CD4-positive, alpha-beta memory T cell (primary cell): Measurements from ENCODE around the gene PGGHG. TPM values are rescaled to one million over a fixed set of nuclear protein-coding genes. Genes with fewer than 3 reads are reported as not detected.
A peak's percentile ranks its signal among the peaks of the same experiment; 100 is the strongest.
"Not testable (repeated sequence)": the region's sequence is repeated elsewhere in the genome, so short reads cannot be mapped to it uniquely, and the experiment has no call there.

Source experiments
- CTCF ChIA-PET: fragments of 350-600 bp; sonication (Branson Sonifier 250); formaldehyde crosslinking; loops from one replicate; lab custom pipeline; 2021; ENCODE audit warnings: inconsistent platforms; ENCODE audit not compliant: partially characterized antibody; lab: Charles Lee
- POLR2A ChIA-PET: fragments of 350-600 bp; sonication (Branson Sonifier 250); formaldehyde crosslinking; loops from one replicate; lab custom pipeline; 2021; ENCODE audit not compliant: partially characterized antibody; lab: Charles Lee
- DNase-seq, 5 donors: peaks; one replicate each; pipeline versions ENCODE4 v3.0.0 to v3.0.0-alpha.2; 2020 to 2022; ENCODE audit warnings: mixed read lengths in 1 of 5
- H3K27ac ChIP-seq: one replicate; pipeline ENCODE4 v1.7.0; 2013; ENCODE audit warnings: low read depth, low read length
- H3K27me3 ChIP-seq: 2 replicates; pipeline ENCODE4 v1.7.0; 2013; ENCODE audit warnings: mild to moderate bottlenecking, low read length, moderate library complexity; ENCODE audit not compliant: insufficient read depth
- H3K36me3 ChIP-seq: 2 replicates; pipeline ENCODE4 v1.7.0; 2013; ENCODE audit warnings: mild to moderate bottlenecking, low read length, moderate library complexity; ENCODE audit not compliant: insufficient read depth
- H3K4me1 ChIP-seq: 2 replicates; pipeline ENCODE4 v1.7.0; 2013; ENCODE audit warnings: mild to moderate bottlenecking, low read length, moderate library complexity; ENCODE audit not compliant: insufficient read depth
- H3K4me3 ChIP-seq, 2 donors: one replicate each; pipeline ENCODE4 v1.7.0; 2013; ENCODE audit warnings: low read length in 2 of 2, mild to moderate bottlenecking in 1 of 2
- H3K9me3 ChIP-seq, 2 donors: one replicate each; pipeline ENCODE4 v1.7.0; 2013; ENCODE audit warnings: low read length in 2 of 2, control low read depth in 1 of 2; ENCODE audit not compliant: control insufficient read depth in 1 of 2
- H3K27ac Mint-ChIP-seq, 7 donors: one replicate each; pipeline ENCODE4 v1.8.0; 2020 to 2021; ENCODE audit warnings: mixed read lengths in 7 of 7, mild to moderate bottlenecking in 6 of 7, inconsistent platforms in 3 of 7, moderate library complexity in 3 of 7
- H3K27me3 Mint-ChIP-seq, 2 donors: one replicate each; pipeline ENCODE4 v1.8.0; 2020 to 2021; ENCODE audit warnings: mixed read lengths in 2 of 2
- H3K36me3 Mint-ChIP-seq, 2 donors: one replicate each; pipeline ENCODE4 v1.8.0; 2020 to 2021; ENCODE audit warnings: mixed read lengths in 2 of 2, inconsistent platforms in 1 of 2, mild to moderate bottlenecking in 1 of 2
- H3K4me1 Mint-ChIP-seq, 4 donors: one replicate each; pipeline ENCODE4 v1.8.0; 2020 to 2021; ENCODE audit warnings: mixed read lengths in 4 of 4, mild to moderate bottlenecking in 1 of 4
- H3K4me3 Mint-ChIP-seq, 8 donors: one replicate each; pipeline ENCODE4 v1.8.0; 2020 to 2021; ENCODE audit warnings: mixed read lengths in 8 of 8, mild to moderate bottlenecking in 7 of 8, moderate library complexity in 6 of 8, inconsistent platforms in 3 of 8
- H3K9me3 Mint-ChIP-seq, 8 donors: one replicate each; pipeline ENCODE4 v1.8.0; 2020 to 2021; ENCODE audit warnings: mixed read lengths in 8 of 8, mild to moderate bottlenecking in 5 of 8, inconsistent platforms in 3 of 8, moderate library complexity in 1 of 8
- intact Hi-C: fragments of 100-400 bp; cut with micrococcal nuclease; formaldehyde crosslinking; loops from one replicate; pipeline ENCODE4 v1.15.1; 2023
- polyA plus RNA-seq, 2 donors: library from polyadenylated mRNA; unstranded; fragments of 300-500 nt; fragmentation: Illumina TruSeq; gene quantifications; one replicate each; pipeline ENCODE4 v1.2.3, GENCODE V29; 2021
- total RNA-seq, 2 experiments: library from RNA; stranded (reverse); gene quantifications; one replicate each; pipeline ENCODE4 v1.2.3, GENCODE V29; 2021

The PGGHG gene
- total and polyA plus RNA-seq, 4 experiments from 2014 or later, result 3.0 to 304 (median 155) TPM

DNA sequence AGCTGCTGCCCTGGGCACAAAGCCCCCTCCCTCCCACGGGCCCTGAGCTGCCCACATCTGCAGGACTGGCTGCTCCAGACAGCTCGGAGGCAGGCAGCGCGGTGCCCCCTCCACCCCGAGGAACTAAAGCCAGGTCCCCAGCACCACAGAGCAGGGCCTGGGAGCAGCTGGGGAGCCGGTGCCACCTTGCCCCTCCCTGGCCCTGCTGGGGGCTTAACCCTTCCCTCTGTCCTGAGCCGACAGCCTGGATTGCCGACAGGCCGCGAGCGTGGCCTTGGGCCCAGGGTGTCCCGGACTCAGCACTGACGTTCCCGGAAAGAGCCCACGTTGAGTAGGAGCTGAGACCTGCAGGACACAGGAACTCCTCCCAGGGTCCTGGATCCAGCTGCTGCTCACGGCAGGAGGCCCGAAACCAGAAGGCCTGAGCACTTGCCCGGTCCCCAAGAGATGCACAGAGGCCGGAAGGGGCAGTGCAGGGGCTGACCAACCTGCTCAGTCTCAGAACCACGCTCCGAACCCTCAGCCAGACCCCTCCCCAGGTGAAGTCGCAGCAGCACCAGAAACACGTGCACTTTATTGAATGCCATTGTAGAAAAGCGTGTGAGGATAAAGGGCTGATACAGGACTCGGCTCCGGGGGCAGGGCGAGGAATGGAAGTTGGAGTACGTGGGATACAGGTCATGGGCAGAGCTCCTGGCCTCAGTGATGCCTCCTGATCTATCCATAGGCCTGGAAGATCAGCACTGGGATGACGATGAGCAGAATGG is 30.4 kb downstream of the PGGHG start:
- H3K36me3 ChIP-seq, intact Hi-C loops, H3K27me3 ChIP-seq, H3K9me3 ChIP-seq, H3K9me3 Mint-ChIP-seq, CTCF ChIA-PET, H3K27me3 Mint-ChIP-seq: not testable (repeated sequence)
- Mint-ChIP-seq H3K4me1 (peaks cover 20 to 38% (median 30%) of the 10 kb centered on the region in 4 donors), H3K4me3 (peak overlapping the region; percentile 81 to 90 (median 86)), H3K27ac (peak overlapping the region; percentile 76 to 96 (median 89)), H3K36me3 (peaks cover 20 to 25% of the 10 kb centered on the region in 2 donors)
- peak in 1 of 5 donors; percentile 42 for DNase-seq
- Histone ChIP-seq H3K4me3 (peak overlapping the region; percentile 19 to 36), H3K27ac (peak overlapping the region; percentile 60), H3K4me1 (peaks cover 16% of the 10 kb centered on the region)
- POLR2A ChIA-PET, result interaction anchor here (1.1 to 1.3 kb wide), 3 partner anchors 10 to 52 kb away, joined by 5 to 8 read pairs (median 6); no protein-coding TSS in a partner anchor

DNA sequence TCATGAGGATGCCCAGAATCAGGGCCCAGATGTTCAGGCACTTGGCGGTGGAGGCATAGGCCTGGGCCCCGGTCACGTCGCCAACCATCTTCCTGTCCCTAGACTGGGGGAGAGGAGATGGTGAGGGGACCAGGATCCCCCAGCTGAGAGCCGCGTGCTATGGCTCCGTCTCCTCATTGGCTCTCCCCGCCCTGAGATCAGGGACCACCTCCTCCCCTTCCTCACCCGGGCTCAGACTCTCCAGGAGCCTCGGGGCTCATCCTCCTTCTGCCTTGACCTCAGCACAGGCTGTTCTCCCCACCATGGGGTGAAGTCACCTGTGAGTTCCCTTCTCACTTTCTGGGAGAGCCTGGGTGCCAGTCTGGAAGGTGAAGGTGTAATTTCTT is 31.0 kb downstream of the PGGHG start:
- H3K27me3 Mint-ChIP-seq, H3K9me3 Mint-ChIP-seq, intact Hi-C loops, H3K36me3 ChIP-seq, H3K27me3 ChIP-seq, H3K9me3 ChIP-seq, H3K4me3 ChIP-seq, CTCF ChIA-PET, DNase-seq: not testable (repeated sequence)
- H3K4me3 Mint-ChIP-seq, result peak overlapping the region; percentile 81 to 90 (median 86)
- H3K4me1 Mint-ChIP-seq, result peaks cover 23 to 43% (median 34%) of the 10 kb centered on the region in 4 donors
- Histone ChIP-seq H3K4me1 (peaks cover 16% of the 10 kb centered on the region), H3K27ac (peak overlapping the region; percentile 47)
- H3K27ac Mint-ChIP-seq, result peak overlapping the region; percentile 76 to 97 (median 89)
- POLR2A ChIA-PET, result interaction anchor here (1.3 kb wide), 2 partner anchors 35 to 52 kb away, joined by 5 to 6 read pairs; no protein-coding TSS in a partner anchor
- peaks cover 17 to 21% of the 10 kb centered on the region in 2 donors for H3K36me3 Mint-ChIP-seq

DNA sequence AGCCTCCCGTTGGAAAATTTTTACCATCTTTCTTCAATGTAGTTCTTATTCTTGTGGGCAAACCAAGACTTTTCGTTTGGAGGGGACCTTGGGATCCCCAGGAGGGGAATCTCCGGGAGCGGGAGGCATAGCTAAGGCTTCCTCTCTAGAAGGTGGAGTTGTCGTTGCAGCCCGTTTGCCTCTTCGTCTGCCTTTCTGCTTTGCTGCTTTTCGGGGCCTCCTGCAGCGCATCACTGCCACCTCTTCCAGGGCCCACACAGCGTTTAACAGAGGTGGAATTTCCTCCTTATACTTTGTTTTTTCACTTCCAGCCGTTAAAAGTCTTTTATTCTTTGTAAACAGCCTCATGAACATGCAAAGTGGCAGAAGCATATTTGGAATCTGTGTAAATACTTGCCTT is 35.2 kb downstream of the PGGHG start:
- Mint-ChIP-seq H3K4me3 (peak overlapping the region in 1 of 8 donors; percentile 39), H3K9me3 (peaks cover 0 to 2% (median 0%) of the 10 kb centered on the region in 8 donors), H3K27ac (peak overlapping the region in 5 of 7 donors; percentile 35 to 64 (median 53)), H3K36me3 (peaks cover 0 to 2% of the 10 kb centered on the region in 2 donors), H3K4me1 (peaks cover 30 to 67% (median 47%) of the 10 kb centered on the region in 4 donors), H3K27me3 (no peaks in the 10 kb centered on the region)
- no peaks in the 10 kb centered on the region for H3K36me3 ChIP-seq
- H3K4me1 ChIP-seq, result peaks cover 28% of the 10 kb centered on the region
- no peak overlapping the region for H3K4me3 ChIP-seq
- intact Hi-C loops, result no loop called here
- ChIA-PET POLR2A (interaction anchor here (0.8 to 4.5 kb wide), 3 partner anchors 8 to 31 kb away, joined by 4 to 42 read pairs (median 8); partner anchors contain the start of gene IFITM1), CTCF (interaction anchor here (1.6 kb wide), 2 partner anchors 31 kb away, joined by 5 to 6 read pairs; no protein-coding TSS in a partner anchor)
- H3K27me3 ChIP-seq, result no peaks in the 10 kb centered on the region
- H3K27ac ChIP-seq, result no peak overlapping the region
- no peak for DNase-seq
- H3K9me3 ChIP-seq, result no peaks in the 10 kb centered on the region

DNA sequence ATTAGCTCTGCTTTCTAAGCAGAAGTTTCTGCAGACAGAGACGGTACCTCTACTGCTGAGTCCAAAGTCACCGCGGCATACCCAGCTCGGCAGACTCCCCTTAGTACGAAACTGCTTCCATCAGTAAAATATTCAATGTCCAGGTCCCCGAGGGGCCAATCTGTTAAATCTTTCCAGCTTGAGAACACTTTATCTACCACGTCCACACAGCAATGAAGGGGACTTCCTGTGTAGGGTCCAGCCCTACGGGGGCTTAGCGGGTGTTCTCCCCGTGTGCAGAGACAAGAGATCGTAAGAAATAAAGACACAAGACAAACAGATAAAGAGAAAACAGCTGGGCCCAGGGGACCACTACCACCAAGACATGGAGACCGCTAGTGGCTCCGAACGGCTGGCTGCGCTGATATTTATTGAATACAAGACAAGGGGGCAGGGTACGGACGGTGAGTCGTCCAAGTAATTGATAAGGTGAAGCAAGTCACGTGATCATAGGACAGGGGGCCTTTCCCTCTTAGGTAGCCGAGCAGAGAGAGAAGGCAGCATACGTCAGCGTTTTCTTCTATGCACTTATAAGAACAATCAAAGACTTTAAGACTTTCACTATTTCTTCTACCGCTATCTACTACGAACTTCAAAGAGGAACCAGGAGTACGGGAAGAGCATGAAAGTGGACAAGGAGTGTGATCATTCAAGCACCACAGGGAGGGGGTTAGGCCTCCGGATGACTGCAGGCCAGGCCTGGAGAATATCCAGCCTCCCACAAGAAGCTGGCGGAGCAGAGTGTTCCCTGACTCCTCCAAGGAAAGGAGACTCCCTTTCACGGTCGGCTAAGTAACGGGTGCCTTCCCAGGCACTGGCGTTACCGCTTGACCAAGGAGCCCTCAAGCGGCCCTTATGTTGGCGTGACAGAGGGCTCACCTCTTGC is 35.9 kb downstream of the PGGHG start:
- H3K4me1 Mint-ChIP-seq, result peaks cover 33 to 69% (median 49%) of the 10 kb centered on the region in 4 donors
- H3K36me3 Mint-ChIP-seq, H3K4me3 ChIP-seq, intact Hi-C loops, DNase-seq, H3K9me3 ChIP-seq, H3K9me3 Mint-ChIP-seq, H3K27ac ChIP-seq, H3K27me3 ChIP-seq, H3K27me3 Mint-ChIP-seq, H3K36me3 ChIP-seq: not testable (repeated sequence)
- peaks cover 28% of the 10 kb centered on the region for H3K4me1 ChIP-seq
- ChIA-PET CTCF (interaction anchor here (1.6 kb wide), 1 partner anchor 30 kb away, joined by 5 read pairs; no protein-coding TSS in a partner anchor), POLR2A (interaction anchor here (0.6 to 4.5 kb wide), 5 partner anchors 9 to 74 kb away, joined by 3 to 42 read pairs (median 4); partner anchors contain the start of gene IFITM1)
- peak overlapping the region in 6 of 8 donors; percentile 13 to 59 (median 30) for H3K4me3 Mint-ChIP-seq
- H3K27ac Mint-ChIP-seq, result peak overlapping the region; percentile 24 to 88 (median 73)

DNA sequence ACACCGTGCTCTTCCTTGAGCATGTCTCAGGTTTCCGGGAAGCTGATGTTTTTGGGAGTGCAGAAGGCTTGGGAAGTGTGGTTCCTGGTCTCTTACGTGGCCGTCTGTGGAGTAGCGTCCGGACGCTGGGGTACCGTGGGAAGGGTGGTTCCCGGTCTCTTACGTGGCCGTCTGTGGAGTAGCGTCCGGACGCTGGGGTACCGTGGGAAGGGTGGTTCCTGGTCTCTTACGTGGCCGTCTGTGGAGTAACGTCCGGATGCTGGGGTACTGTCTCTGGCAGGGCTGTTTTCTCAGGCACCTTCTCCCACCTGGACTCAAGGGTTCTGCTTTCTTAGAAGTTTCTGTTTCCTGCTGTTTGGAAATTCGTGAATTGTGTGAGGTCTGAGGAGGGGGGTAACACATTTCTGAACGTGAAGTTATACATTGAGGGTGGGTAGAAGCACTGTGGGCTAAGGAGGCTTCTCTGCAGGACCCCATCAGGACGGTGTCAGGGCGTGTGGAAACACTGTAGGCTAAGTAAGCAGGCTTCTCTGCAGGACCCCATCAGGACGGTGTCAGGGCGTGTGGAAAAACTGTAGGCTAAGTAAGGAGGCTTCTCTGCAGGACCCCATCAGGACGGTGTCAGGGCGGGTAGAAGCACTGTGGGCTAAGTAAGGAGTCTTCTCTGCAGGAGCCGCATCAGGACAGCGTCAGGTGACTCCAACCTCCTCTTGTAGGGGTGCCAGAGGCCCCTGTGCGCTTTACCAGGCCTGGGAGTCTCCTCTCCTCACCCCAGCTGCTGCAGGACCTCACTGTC is 37.1 kb downstream of the PGGHG start:
- DNase-seq, result no peak
- intact Hi-C loops, result no loop called here
- POLR2A ChIA-PET, result interaction anchor here (0.6 to 4.5 kb wide), 6 partner anchors 10 to 118 kb away, joined by 3 to 42 read pairs (median 6); partner anchors contain the start of genes BET1L, IFITM1 and RIC8A

DNA sequence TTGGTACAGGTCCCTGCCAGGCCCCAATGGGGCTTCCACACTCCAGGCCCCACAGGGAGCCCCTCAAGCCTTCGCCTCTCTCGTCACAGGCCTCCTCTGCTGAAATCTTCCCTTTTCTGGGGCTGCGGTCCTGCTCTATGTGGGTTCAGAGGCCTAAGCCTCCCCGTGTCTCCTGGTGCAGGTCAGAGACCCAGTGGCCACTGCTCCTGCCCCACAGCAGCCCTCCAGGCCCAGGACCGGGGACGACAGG is 37.6 kb downstream of the PGGHG start:
- peaks cover 0 to 2% (median 0%) of the 10 kb centered on the region in 8 donors for H3K9me3 Mint-ChIP-seq
- Histone ChIP-seq H3K9me3 (no peaks in the 10 kb centered on the region), H3K4me1 (peaks cover 45% of the 10 kb centered on the region), H3K27ac (peak overlapping the region; percentile 76), H3K36me3 (no peaks in the 10 kb centered on the region), H3K27me3 (no peaks in the 10 kb centered on the region), H3K4me3 (peak overlapping the region in 1 of 2 donors; percentile 37)
- ChIA-PET CTCF (interaction anchor here (1.5 kb wide), 1 partner anchor 15 kb away, joined by 4 read pairs; no protein-coding TSS in a partner anchor), POLR2A (interaction anchor here (1.1 to 4.5 kb wide), 6 partner anchors 10 to 118 kb away, joined by 3 to 42 read pairs (median 6); partner anchors contain the start of genes BET1L, IFITM1, PGGHG and RIC8A)
- peaks cover 33 to 75% (median 56%) of the 10 kb centered on the region in 4 donors for H3K4me1 Mint-ChIP-seq
- peak overlapping the region; percentile 86 to 96 (median 91) for H3K27ac Mint-ChIP-seq
- no peaks in the 10 kb centered on the region for H3K27me3 Mint-ChIP-seq
- H3K4me3 Mint-ChIP-seq, result peak overlapping the region in 7 of 8 donors; percentile 58 to 84 (median 64)
- no peaks in the 10 kb centered on the region for H3K36me3 Mint-ChIP-seq
- intact Hi-C loops, result no loop called here
- no peak for DNase-seq

More for the DNA sequence above, 37.1 kb downstream of the PGGHG start:
- Mint-ChIP-seq H3K9me3 (peaks cover 0 to 2% (median 0%) of the 10 kb centered on the region in 8 donors), H3K36me3 (no peaks in the 10 kb centered on the region), H3K27me3 (no peaks in the 10 kb centered on the region), H3K27ac (peak overlapping the region; percentile 86 to 96 (median 91)), H3K4me1 (peaks cover 30 to 70% (median 51%) of the 10 kb centered on the region in 4 donors), H3K4me3 (peak overlapping the region in 7 of 8 donors; percentile 31 to 84 (median 64))
- CTCF ChIA-PET, result interaction anchor here (1.6 kb wide), 1 partner anchor 29 kb away, joined by 5 read pairs; no protein-coding TSS in a partner anchor
- Histone ChIP-seq H3K27me3 (no peaks in the 10 kb centered on the region), H3K4me3 (no peak overlapping the region), H3K4me1 (peaks cover 40% of the 10 kb centered on the region), H3K36me3 (no peaks in the 10 kb centered on the region), H3K27ac (peak overlapping the region; percentile 76), H3K9me3 (no peaks in the 10 kb centered on the region)
